Thyroid gland (tissue), 4 donors: ENCODE results near the gene C20orf204.

Source experiments
- CTCF ChIP-seq, 6 experiments: fragments of 200-600 bp in 3 of 6; fragments of 450-650 bp in 3 of 6; sonication (generic) in 3 of 6; IDR thresholded peaks; one replicate each; pipeline ENCODE4 v1.5.1; 2016 to 2019; ENCODE audit warnings: antibody characterized with exemption in 6 of 6, mild to moderate bottlenecking in 2 of 6, inconsistent platforms in 1 of 6, moderate library complexity in 1 of 6
- POLR2A ChIP-seq, 2 donors: fragments of 450-650 bp; IDR thresholded peaks; one replicate each; pipeline ENCODE4 v1.6.1; 2017; ENCODE audit warnings: antibody characterized with exemption in 2 of 2, mild to moderate bottlenecking in 2 of 2, moderate library complexity in 1 of 2

DNA sequence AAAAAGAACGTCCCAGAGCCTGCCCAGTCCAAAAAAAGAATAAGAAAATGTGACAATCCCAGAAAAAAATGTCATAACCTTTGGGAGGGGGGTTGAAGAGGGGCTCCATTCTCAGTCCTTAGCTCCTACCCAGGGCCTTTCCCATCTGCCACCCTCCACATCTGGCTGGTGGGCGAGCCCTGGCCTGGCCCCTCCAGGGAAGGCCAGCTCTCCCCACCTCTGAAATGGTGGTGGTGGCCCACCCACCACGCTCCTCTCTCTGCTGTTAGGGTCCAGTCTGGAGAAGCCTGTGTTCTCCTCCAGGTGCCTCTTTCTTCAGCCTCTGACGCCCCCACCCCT lies 42.9 kb downstream of the C20orf204 start:
- TF ChIP-seq POLR2A (IDR thresholded peaks at IDR 0.05) (no peak), CTCF (IDR thresholded peaks at IDR 0.05) (no peak)
